ENCODE data around the gene GATA1.
A peak's percentile ranks its signal among the peaks of the same experiment; 100 is the strongest.
"Not testable (repeated sequence)": the region's sequence is repeated elsewhere in the genome, so short reads cannot be mapped to it uniquely, and the experiment has no call there.

Gene GATA1

DNA sequence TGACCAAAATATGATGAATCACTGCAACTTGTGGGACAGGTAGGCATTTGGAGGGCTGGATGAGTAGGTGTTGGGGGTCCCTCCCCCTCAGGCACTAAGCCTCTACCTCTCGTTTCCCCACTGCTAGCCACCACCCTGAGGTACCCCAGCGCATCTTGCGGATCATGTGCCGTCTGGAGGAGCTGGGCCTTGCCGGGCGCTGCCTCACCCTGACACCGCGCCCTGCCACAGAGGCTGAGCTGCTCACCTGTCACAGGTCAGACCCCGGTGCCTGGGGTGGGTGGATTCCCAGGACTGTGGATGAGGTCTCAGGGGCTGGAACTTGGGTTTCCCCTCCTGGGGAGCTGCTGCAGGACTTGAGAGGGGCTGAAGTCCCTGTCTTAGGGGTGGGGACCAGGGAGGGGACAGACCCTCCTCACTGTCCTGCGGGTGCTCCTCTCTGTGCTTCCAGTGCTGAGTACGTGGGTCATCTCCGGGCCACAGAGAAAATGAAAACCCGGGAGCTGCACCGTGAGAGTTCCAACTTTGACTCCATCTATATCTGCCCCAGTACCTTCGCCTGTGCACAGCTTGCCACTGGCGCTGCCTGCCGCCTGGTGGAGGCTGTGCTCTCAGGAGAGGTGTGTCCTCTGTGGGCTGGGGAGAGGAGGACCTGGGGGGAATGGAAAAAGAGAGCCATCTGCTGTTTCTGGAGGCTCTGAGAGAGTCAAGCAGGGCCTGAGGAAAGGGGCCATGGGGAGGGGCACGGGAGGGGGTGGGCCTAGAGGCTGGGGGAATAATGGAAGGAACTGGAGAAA lies 29.8 kb downstream of the GATA1 start:
- DNase-seq: no peak

DNA sequence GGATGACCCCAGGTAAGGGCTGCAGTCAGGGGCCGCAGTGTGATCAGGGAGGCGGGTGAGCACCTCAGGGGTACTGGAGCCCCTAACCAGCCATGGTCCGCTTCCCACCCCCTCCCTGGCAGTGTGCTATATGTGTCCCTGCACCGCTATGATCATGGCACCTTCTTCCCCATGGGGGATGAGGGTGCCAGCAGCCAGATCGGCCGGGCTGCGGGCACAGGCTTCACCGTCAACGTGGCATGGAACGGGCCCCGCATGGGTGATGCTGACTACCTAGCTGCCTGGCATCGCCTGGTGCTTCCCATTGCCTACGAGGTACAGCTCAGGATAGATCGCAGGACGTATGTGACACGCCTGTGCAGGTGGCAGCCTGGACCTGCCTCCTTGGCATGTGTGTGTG lies 31.7 kb downstream of the GATA1 start:
- DNase-seq: no peak

DNA sequence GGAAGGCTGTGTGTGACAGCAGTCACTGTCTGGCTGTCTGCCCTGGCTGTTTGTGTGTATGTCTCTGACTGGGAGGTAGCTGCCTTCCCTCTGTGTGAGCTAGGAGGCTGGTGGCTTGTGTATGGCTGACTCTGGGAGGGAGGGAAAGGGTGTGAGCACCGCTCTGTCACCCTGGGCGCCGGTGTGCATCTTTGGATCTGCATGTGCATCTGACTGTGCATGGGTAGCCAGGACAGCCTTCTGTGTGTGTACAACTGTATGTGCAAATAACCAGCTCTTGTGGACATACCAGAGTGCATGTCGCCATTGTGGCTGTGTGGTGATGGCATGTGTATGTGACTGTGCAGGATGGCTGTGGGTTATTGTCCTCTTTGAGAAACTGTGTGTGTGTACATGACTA lies 32.5 kb downstream of the GATA1 start:
- DNase-seq: no peak

DNA sequence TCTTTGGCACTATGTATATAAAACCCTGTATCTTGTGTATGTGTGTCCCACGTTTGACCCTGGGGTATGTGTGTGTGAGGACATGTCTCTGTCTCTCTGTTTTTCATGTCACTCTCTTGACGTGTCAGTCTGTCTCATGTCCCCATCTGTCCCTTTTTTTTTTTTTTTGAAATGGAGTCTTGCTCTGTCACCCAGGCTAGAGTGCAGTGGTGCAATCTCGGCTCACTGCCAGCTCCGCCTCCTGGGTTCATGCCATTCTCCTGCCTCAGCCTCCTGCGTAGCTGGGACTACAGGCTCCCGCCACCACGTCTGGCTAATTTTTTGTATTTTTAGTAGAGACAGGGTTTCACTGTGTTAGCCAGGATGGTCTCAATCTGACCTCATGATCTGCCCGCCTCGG lies 33.0 kb downstream of the GATA1 start:
- DNase-seq: not testable (repeated sequence)

DNA sequence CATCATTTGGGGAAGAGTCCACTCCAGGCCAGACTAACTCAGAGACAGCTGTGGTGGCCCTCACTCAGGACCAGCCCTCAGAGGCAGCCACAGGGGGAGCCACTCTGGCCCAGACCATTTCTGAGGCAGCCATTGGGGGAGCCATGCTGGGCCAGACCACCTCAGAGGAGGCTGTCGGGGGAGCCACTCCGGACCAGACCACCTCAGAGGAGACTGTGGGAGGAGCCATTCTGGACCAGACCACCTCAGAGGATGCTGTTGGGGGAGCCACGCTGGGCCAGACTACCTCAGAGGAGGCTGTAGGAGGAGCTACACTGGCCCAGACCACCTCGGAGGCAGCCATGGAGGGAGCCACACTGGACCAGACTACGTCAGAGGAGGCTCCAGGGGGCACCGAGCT lies 36.7 kb downstream of the GATA1 start:
- DNase-seq: no peak

DNA sequence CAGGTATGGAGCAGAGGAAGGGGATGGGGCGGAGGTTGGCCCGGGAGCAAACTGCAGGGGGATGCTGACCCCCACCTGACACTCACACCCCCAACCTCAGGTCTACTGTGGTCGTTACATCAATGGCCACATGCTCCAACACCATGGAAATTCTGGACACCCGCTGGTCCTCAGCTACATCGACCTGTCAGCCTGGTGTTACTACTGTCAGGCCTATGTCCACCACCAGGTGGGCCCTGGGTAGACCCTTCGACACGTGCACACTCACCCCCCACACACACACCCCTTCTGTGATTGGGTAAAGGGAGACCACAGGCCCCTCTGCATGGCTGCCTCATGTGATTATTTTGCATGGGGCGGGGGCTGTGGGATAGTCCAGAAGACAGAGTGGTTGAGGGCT lies 37.7 kb downstream of the GATA1 start:
- DNase-seq: no peak

DNA sequence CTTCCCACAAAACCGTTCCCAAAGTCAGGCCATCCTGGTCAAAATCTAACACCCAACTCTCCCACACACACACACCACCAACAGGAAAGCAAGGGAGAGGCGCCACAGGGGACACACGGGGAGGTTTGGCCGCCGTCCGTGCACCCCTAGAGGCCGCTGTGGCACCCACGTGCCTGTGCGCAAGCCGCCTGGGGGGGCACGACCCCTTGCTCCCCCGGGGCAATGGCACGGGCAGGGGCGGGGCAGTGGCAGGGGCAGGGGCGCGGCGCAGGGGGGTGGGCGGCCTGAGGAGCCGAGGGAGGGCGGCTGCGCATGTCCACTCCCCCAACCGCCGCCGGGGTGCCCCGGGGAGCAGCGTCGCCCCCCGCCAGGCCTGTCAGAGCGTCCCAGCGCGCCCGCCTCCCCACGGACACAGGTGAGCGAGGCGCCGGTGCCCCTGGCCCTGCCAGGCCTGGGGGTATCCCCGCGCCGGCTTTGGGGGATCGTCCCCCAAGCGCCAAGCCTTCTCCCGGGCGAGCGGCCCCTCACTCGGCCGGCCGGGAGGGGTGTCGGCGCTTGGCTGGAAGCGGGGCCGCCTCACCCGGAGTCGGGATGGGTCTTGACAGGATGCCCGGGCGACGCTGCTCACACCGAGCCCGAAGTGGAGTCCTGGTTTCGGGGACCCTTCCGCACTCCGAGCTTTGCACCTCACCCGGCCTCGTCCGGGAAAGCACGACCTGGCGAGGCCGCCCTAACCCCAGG lies 39.9 kb downstream of the GATA1 start, which contains the start of gene ERAS:
Gene ERAS (plus strand): TSS at position 379 of the 741 bp plus-strand sequence. CDS start 2,611 bp downstream, outside the sequence.
- peak; percentile 7 to 16 for DNase-seq

DNA sequence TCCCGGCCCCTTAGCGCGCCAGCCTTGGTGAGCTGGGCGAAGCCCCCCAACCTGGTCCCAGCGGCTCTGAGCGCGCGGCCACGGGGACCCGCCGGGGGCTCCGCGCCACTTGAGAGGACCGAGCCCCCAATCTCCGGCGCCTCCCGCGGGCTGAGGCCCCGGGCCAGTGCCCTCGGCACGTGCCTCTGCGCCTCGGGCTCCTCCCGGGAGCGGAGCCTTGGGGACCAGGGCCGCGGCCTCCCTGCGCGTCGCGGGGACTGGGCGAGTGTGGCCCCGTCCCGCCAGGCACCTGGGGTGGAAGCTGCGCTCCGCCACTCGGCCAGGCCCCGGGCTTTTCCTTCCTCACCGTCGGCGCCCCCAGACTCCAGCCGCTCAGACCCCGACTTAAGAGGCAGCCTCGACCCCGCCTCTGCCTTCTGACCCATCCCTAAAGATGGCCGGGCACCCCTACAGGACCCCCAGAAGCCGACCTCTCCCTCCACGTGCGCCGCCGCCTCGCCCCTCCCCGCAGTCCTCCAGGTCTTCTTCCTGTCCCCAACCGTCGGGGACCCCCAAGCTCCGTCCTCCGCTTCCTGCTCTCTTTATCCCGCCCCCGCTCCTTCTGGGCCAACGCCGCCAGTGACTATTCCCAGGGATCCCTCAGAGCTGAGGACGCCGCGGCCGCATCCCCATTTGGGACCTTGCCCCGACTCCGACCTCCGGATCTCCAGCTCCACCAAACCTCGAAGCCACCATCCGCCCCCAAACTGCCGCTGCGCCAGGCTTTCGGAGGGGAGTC lies 40.7 kb downstream of the GATA1 start:
- DNase-seq: no peak

DNA sequence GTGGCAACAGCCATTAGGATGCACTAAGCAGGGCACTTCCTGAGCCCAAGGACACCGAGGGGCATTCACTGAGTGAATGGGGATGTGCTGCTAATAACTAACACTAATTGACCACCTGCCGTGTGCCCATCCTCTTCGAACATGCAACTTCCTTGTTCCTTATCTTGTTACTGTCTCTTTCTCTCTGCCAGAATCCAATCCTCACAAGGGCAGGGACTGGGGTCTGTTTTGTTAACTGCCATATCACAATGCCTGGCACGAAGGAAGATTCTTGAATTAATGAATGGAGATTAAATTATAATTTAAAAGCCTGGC lies 41.2 kb downstream of the GATA1 start:
- DNase-seq: no peak

DNA sequence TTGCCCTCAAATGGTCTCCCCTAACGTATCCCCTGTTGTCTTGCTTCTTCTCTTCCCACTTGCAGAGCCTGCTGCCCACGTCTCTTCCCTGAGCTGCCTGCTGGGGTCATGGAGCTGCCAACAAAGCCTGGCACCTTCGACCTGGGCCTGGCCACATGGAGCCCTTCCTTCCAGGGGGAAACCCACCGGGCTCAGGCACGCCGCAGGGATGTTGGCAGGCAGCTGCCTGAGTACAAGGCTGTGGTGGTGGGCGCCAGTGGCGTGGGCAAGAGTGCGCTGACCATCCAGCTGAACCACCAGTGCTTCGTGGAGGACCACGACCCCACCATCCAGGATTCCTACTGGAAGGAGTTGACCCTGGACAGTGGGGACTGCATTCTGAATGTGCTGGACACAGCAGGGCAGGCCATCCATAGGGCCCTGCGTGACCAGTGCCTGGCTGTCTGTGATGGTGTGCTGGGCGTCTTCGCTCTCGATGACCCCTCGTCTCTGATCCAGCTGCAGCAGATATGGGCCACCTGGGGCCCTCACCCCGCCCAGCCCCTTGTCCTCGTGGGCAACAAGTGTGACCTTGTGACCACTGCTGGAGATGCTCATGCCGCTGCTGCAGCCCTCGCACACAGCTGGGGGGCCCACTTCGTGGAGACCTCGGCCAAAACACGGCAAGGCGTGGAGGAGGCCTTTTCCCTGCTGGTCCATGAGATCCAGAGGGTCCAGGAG lies 42.8 kb downstream of the GATA1 start:
- DNase-seq: no peak

DNA sequence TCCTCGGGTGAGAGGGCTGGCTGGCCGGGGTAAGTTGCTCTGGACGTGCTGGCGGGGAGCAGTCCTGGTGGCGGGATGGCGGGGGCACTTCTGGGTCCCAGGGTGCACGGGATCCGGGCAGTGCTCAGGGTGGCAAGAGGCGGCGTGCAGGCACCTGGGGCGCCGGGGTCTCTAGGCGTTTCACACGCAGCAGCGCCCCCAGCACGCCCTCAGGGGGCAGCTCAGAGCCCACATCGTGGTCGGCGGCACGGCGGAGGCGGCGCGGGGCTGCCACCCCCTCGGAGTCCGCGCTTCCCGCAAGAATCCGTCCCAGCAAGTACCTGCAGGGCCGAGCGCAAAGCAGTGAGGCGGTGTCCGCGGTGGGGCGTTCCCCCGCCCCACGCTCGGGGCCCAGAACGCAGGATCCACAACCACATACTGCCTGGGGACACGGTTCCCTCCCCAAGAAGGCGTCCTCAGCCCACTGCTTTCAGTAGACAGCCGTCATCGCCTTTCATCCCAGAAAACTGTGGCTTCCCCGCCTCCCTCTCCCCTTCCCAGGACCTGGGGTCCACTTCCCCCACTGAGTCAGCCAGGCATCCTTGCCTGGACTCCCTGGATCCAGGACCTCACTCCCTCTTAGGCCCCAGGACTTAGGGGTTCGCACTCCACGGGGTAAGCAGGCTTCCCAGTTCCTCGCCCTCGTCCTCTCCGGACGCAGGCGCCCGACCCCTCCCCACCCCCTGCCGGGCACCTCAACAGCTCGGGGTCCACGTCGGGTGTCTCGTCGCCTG lies 44.9 kb downstream of the GATA1 start:
- DNase-seq: no peak

DNA sequence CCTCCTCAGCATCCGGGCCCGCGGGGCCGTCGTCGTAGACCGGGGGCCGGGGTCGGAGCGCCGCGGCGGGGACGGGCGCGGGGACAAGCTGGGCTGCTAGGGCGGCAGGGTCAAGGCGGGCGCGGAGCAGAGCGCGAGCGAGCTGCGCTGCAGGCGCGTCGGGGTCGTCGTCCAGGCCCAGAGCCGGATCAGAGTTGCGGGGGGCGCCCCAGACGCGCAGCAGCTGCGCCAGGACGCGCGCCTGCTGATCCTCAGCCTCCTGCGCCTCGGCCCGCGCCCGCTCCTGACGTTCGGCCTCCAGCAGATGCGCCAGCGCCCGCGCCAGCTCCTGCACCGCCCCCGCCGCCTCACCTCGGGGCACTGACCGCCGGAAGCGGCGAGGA lies 45.5 kb downstream of the GATA1 start:
- no peak for DNase-seq

DNA sequence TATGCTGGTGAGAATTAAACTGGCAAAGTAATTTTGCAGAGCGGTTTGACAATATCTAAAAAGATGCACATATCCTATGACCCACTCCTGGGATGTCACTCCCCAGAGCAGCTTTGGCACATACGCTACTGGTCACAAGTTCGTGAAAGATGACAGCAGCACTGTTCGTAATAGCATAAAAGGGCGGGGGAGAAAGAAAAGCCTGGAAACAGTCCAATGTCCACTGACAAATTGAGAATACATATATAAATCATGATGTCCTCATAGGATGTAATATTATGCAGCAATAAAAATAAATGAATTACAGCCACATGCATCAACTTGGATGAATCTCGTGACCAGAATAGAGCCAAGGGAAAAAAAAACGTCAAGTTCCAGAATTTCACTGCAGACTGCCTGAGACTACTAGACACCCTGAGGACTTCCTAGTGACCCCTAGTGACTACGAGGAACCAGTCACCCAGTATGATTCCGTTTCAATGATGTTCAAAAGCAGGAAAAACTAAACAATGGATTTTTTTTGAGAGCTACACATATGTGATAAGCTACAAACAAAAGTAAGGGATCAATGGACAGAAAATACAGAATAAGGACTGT lies 47.2 kb downstream of the GATA1 start:
- no peak for DNase-seq

DNA sequence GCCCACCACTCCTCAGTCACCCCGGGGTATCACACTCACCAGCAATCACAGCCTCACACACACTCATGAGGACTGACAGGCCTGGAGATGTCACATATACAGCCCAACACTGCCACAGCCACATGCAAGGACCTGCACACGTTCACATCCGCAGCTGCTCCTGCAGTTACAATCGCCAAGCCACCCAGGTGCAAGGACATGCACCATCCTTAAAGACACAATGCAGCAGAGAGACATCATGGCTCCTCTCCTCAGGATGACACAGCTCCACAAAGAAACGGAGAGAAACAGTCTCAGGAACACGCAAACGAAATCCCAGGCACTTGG lies 48.0 kb downstream of the GATA1 start:
- DNase-seq: peak in 1 of 2 donors; percentile 1

DNA sequence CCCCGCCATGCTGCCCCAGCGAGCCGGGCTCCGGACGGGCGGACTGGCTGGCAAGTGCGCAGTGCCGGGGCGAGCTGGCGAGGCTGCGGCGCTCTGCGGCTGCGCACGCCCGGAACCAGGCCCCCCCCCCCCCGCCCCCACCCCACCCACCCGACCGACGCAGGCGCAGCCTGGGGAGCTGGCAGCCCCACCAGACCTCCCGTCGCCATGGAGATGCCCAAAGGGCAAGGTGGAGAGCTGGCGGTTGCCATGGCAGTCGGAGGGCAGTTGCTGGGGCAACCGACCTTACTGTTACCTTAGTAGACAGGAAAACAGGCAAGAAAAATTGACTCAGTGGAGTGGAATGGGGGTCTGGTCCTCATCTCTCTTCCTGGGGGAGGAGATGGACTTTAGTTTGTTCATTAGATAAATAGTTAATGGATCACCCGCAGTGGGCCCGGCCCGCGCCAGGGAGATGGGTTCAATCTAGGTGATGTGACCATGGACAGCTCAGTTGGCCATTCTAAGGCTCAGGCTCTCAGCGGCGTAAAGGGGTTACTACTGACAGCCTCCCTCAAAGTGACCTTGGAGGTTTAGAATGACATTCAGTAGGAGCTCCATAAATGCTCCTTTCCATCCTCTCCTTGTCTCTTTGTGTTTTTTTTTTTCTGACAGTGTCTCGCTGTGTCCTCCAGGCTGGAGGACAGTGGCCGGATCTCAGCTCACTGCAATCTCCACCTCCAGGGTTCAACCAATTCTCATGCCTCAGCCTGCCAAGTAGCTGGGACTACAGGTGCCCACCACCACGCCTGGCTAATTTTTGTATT lies 49.3 kb downstream of the GATA1 start, which contains the start of gene PCSK1N:
Gene PCSK1N (minus strand): TSS at position 87 of the 806 bp plus-strand sequence. CDS start 78 bp downstream, at position 9.
- DNase-seq: peak; percentile 53 to 74

DNA sequence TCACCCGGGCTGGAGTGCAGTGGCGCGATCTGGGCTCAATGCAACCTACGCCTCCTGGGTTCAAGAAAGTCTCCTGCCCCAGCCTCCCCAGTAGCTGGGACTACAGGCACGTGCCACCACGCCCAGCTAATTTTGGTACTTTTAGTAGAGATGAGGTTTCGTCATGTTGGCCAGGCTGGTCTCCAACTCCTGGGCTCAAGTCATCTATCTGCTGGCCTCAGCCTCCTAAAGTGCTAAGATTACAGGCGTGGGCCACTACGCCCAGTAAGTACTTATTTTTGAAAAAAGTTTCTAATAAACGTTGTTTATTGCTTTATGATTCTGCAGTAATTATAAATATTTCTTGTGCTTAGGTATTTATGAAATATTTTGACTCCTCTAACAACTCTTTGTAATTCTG lies 53.3 kb downstream of the GATA1 start:
- no peak for DNase-seq

All from CD4-positive, alpha-beta T cell treated with Interleukin-1 beta for 1 hour (primary cell).